ENCODE measurements around the gene GABBR2.

The GABBR2 gene

DNA sequence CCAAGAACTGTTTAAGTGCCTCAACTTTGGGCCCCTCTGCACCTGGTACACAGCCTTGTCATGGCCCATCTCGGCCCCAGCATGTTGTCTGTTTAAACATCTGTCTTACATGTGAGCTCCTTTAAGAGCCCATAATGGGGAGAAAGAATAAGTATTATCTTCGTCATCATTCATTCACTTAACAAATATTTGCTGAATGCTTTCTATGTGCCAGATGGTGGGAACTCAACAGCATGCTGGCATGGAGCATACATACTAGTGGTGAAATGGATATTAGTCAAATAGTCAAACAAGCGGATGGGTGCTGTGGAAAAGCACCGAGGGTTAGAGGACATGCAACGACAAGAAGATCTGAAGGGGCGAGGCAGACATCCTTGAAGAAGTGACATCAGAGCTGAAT, 54.5 kb downstream of the GABBR2 start:
- Histone ChIP-seq H3F3A (ENCODE audit: insufficient read depth, low read length) (no peaks in the 10 kb centered on the region), H4K20me1 (ENCODE audit: insufficient read depth, low read length) (no peaks in the 10 kb centered on the region), H3K9ac (ENCODE audit: low read length) (no peak overlapping the region), H3K27me3 (replicated peaks; ENCODE audit: insufficient read depth, low read length) (no peaks in the 10 kb centered on the region), H3K79me2 (ENCODE audit: low read length) (no peaks in the 10 kb centered on the region), H2AFZ (ENCODE audit: low read length) (no peak overlapping the region), H3K9me3 (replicated peaks; ENCODE audit: insufficient read depth, low read length) (no peaks in the 10 kb centered on the region), H3K27ac (ENCODE audit: low read length) (no peak overlapping the region), H3K4me3 (ENCODE audit: low read length) (no peak overlapping the region), H3K36me3 (replicated peaks; ENCODE audit: insufficient read depth, low read length) (no peaks in the 10 kb centered on the region), H3K4me1 (ENCODE audit: low read length) (no peaks in the 10 kb centered on the region), H3K9me2 (replicated peaks; ENCODE audit: insufficient read depth, low read length) (no peaks in the 10 kb centered on the region), H3K4me2 (ENCODE audit: low read depth, low read length) (no peak overlapping the region)
- TF ChIP-seq EZH2 (optimal IDR thresholded peaks at IDR 0.05; ENCODE audit: low read depth, low read length) (no peak), EZH2phosphoT487 (IDR thresholded peaks at IDR 0.05; ENCODE audit: low read length) (no peak)
- TF ChIP-seq, protein P1, sequence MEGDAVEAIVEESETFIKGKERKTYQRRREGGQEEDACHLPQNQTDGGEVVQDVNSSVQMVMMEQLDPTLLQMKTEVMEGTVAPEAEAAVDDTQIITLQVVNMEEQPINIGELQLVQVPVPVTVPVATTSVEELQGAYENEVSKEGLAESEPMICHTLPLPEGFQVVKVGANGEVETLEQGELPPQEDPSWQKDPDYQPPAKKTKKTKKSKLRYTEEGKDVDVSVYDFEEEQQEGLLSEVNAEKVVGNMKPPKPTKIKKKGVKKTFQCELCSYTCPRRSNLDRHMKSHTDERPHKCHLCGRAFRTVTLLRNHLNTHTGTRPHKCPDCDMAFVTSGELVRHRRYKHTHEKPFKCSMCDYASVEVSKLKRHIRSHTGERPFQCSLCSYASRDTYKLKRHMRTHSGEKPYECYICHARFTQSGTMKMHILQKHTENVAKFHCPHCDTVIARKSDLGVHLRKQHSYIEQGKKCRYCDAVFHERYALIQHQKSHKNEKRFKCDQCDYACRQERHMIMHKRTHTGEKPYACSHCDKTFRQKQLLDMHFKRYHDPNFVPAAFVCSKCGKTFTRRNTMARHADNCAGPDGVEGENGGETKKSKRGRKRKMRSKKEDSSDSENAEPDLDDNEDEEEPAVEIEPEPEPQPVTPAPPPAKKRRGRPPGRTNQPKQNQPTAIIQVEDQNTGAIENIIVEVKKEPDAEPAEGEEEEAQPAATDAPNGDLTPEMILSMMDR (IDR thresholded peaks at IDR 0.05; ENCODE audit: low read length), result no peak
- no peak for DNase-seq

- no peaks in the 10 kb centered on the region for H3K9me3 ChIP-seq (replicated peaks; ENCODE audit: insufficient read depth, low read length)
- H2AFZ ChIP-seq (ENCODE audit: low read length), result no peak overlapping the region
- H3K36me3 ChIP-seq (replicated peaks; ENCODE audit: insufficient read depth, low read length), result no peaks in the 10 kb centered on the region
- no peaks in the 10 kb centered on the region for H3K27me3 ChIP-seq (replicated peaks; ENCODE audit: insufficient read depth, low read length)
- H3K4me3 ChIP-seq (ENCODE audit: low read length), result no peak overlapping the region
- no peaks in the 10 kb centered on the region for H3F3A ChIP-seq (ENCODE audit: insufficient read depth, low read length)
- H4K20me1 ChIP-seq (ENCODE audit: insufficient read depth, low read length), result no peaks in the 10 kb centered on the region
- TF ChIP-seq, protein P1 (IDR thresholded peaks at IDR 0.05; ENCODE audit: low read length), result no peak
- TF ChIP-seq EZH2phosphoT487 (IDR thresholded peaks at IDR 0.05; ENCODE audit: low read length), result no peak
- no peak for TF ChIP-seq EZH2 (optimal IDR thresholded peaks at IDR 0.05; ENCODE audit: low read depth, low read length)
- no peak overlapping the region for H3K27ac ChIP-seq (ENCODE audit: low read length)
- H3K79me2 ChIP-seq (ENCODE audit: low read length), result no peaks in the 10 kb centered on the region
- no peak for DNase-seq
- H3K9me2 ChIP-seq (replicated peaks; ENCODE audit: insufficient read depth, low read length), result no peaks in the 10 kb centered on the region
- H3K4me2 ChIP-seq (ENCODE audit: low read depth, low read length), result no peak overlapping the region
- no peaks in the 10 kb centered on the region for H3K4me1 ChIP-seq (ENCODE audit: low read length)
- H3K9ac ChIP-seq (ENCODE audit: low read length), result no peak overlapping the region
These were observed 56.0 kb downstream of the GABBR2 start for GRCh38 chr9:98652741-98653140.

- Histone ChIP-seq H3K9ac (ENCODE audit: low read length) (no peak overlapping the region), H3F3A (ENCODE audit: insufficient read depth, low read length) (no peaks in the 10 kb centered on the region), H3K4me2 (ENCODE audit: low read depth, low read length) (no peak overlapping the region), H3K27ac (ENCODE audit: low read length) (no peak overlapping the region), H3K36me3 (replicated peaks; ENCODE audit: insufficient read depth, low read length) (no peaks in the 10 kb centered on the region), H3K4me3 (ENCODE audit: low read length) (no peak overlapping the region), H3K79me2 (ENCODE audit: low read length) (no peaks in the 10 kb centered on the region), H3K4me1 (ENCODE audit: low read length) (no peaks in the 10 kb centered on the region), H2AFZ (ENCODE audit: low read length) (no peak overlapping the region), H3K27me3 (replicated peaks; ENCODE audit: insufficient read depth, low read length) (no peaks in the 10 kb centered on the region), H4K20me1 (ENCODE audit: insufficient read depth, low read length) (no peaks in the 10 kb centered on the region), H3K9me3 (replicated peaks; ENCODE audit: insufficient read depth, low read length) (no peaks in the 10 kb centered on the region), H3K9me2 (replicated peaks; ENCODE audit: insufficient read depth, low read length) (no peaks in the 10 kb centered on the region)
- DNase-seq, result no peak
- TF ChIP-seq, protein P1 (IDR thresholded peaks at IDR 0.05; ENCODE audit: low read length), result no peak
- TF ChIP-seq EZH2 (optimal IDR thresholded peaks at IDR 0.05; ENCODE audit: low read depth, low read length), result no peak
- no peak for TF ChIP-seq EZH2phosphoT487 (IDR thresholded peaks at IDR 0.05; ENCODE audit: low read length)
These were observed 56.4 kb downstream of the GABBR2 start for GRCh38 chr9:98652302-98652701.

Data from MM.1S (cell line).